ENCODE data around the gene PDE9A. TPM values are rescaled to one million over a fixed set of nuclear protein-coding genes. Genes with fewer than 3 reads are reported as not detected.
"Not testable (repeated sequence)": the region's sequence is repeated elsewhere in the genome, so short reads cannot be mapped to it uniquely, and the experiment has no call there.

PDE9A gene
- total RNA-seq: 1 to 10 TPM; 6.5 to 7.7 TPM

- H3K9me3 Mint-ChIP-seq: no peaks in the 10 kb centered on the region
- H3K27ac Mint-ChIP-seq: no peak within 1 kb of the TSS
- peak within 1 kb of the TSS; percentile 78 for H3K4me3 Mint-ChIP-seq
- peaks cover 4% of the 10 kb centered on the region for H3K27me3 Mint-ChIP-seq
- peaks cover 21% of the 10 kb centered on the region for H3K4me1 Mint-ChIP-seq
- H3K36me3 Mint-ChIP-seq: no peaks in the 10 kb centered on the region
- DNase-seq: peak; percentile 49
Measured at GRCh38 chr21:42653231-42654061, at the start of gene PDE9A. PDE9A (plus strand) TSS chr21:42653621; CDS start chr21:42653815, 194 bp downstream.

DNA sequence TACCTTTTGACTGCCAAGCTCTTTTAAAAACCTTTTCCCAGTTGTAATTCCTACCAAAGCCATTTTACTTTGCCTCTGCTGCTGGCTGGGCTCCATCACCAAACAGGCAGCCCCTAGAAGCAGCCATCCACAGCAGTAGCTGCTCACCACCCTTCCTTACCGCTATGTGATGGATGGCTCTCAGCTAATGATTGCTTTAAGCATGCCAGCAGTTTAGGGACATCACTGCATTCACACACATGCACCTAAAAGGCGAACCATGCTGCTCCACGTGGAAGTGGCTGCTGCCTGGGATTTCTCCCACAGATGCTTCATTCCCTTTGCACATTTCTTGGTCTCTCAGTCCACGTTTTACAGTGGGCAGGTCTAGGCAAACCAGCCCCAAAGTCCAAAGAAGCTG, 46.3 kb upstream of the PDE9A start:
- Mint-ChIP-seq H3K27me3 (no peaks in the 10 kb centered on the region), H3K36me3 (peaks cover 2% of the 10 kb centered on the region), H3K9me3 (peaks cover 20% of the 10 kb centered on the region), H3K4me3 (no peak overlapping the region), H3K27ac (no peak overlapping the region), H3K4me1 (peaks cover 4% of the 10 kb centered on the region)
- DNase-seq: no peak

GRCh38 chr21:42607525-42608102, 45.8 kb upstream of the PDE9A start:
- Mint-ChIP-seq H3K27ac (no peak overlapping the region), H3K27me3 (no peaks in the 10 kb centered on the region), H3K4me1 (peaks cover 4% of the 10 kb centered on the region), H3K36me3 (peaks cover 2% of the 10 kb centered on the region), H3K9me3 (peaks cover 23% of the 10 kb centered on the region), H3K4me3 (no peak overlapping the region)
- DNase-seq: no peak

DNA sequence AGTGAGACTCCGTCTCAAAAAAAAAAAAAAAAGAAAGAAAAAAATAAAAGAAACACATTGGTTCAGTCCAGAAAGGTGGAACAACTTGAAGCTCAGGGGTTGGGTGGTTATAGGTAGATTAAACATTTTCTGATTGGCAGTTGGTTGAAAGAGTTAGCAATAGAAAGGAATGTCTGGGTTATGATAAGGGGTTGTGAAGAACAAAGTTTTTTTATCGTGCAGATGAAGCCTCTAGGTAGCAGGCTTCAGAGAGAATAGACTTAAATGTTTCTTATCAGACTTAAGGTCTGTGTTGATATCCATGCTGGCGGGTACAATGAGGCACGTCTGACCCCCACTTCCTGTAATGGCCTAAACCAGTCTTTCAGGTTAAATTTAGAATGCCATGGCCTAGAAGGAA, 45.0 kb upstream of the PDE9A start:
- Mint-ChIP-seq H3K36me3 (peaks cover 3% of the 10 kb centered on the region), H3K9me3 (peaks cover 25% of the 10 kb centered on the region), H3K27me3 (no peaks in the 10 kb centered on the region), H3K4me1 (peaks cover 4% of the 10 kb centered on the region), H3K27ac (no peak overlapping the region), H3K4me3 (no peak overlapping the region)
- no peak for DNase-seq

DNA sequence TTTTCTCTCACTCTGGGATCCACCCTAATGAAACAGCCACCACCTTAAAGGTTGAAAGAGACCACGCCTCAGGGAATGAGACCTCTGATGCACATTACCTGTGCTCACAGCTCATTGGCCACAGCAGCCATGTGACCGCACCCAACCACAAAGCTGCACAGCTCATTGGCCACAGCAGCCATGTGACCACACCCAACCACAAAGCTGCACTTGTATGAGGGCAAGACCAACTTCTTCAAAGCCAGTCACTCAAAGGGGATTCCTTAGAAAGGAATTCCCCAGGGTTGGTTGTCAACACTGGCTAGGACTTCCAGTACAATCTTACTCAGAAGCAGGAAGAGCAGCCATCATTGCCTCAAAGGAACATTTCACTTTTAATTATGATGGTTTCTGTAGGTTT, 43.6 kb upstream of the PDE9A start:
- Mint-ChIP-seq H3K9me3 (peaks cover 20% of the 10 kb centered on the region), H3K36me3 (peaks cover 3% of the 10 kb centered on the region), H3K27me3 (no peaks in the 10 kb centered on the region), H3K4me1 (peaks cover 4% of the 10 kb centered on the region), H3K4me3 (peak overlapping the region; percentile 25), H3K27ac (peak overlapping the region; percentile 73)
- DNase-seq: peak; percentile 67

GRCh38 chr21:42611852-42612251, 41.6 kb upstream of the PDE9A start:
- peaks cover 11% of the 10 kb centered on the region for H3K9me3 Mint-ChIP-seq
- H3K4me3 Mint-ChIP-seq: no peak overlapping the region
- peaks cover 4% of the 10 kb centered on the region for H3K4me1 Mint-ChIP-seq
- H3K27ac Mint-ChIP-seq: no peak overlapping the region
- H3K27me3 Mint-ChIP-seq: no peaks in the 10 kb centered on the region
- H3K36me3 Mint-ChIP-seq: peaks cover 3% of the 10 kb centered on the region
- no peak for DNase-seq

- Mint-ChIP-seq H3K4me3 (no peak overlapping the region), H3K36me3 (peaks cover 3% of the 10 kb centered on the region), H3K9me3 (peaks cover 11% of the 10 kb centered on the region), H3K27me3 (no peaks in the 10 kb centered on the region), H3K27ac (no peak overlapping the region), H3K4me1 (peaks cover 4% of the 10 kb centered on the region)
- DNase-seq: no peak
Measured at GRCh38 chr21:42612390-42612789, 41.0 kb upstream of the PDE9A start.

- Mint-ChIP-seq H3K9me3 (peaks cover 11% of the 10 kb centered on the region), H3K27me3 (no peaks in the 10 kb centered on the region), H3K4me3 (no peak overlapping the region), H3K4me1 (peaks cover 4% of the 10 kb centered on the region), H3K27ac (no peak overlapping the region), H3K36me3 (peaks cover 3% of the 10 kb centered on the region)
- no peak for DNase-seq
Measured at GRCh38 chr21:42613756-42614155, 39.7 kb upstream of the PDE9A start.

- Mint-ChIP-seq H3K27me3 (no peaks in the 10 kb centered on the region), H3K4me3 (no peak overlapping the region), H3K4me1 (peaks cover 4% of the 10 kb centered on the region), H3K27ac (peak overlapping the region; percentile 42), H3K9me3 (peaks cover 8% of the 10 kb centered on the region), H3K36me3 (peaks cover 3% of the 10 kb centered on the region)
- DNase-seq: peak; percentile 64
Measured at GRCh38 chr21:42614396-42614795, 39.0 kb upstream of the PDE9A start.

DNA sequence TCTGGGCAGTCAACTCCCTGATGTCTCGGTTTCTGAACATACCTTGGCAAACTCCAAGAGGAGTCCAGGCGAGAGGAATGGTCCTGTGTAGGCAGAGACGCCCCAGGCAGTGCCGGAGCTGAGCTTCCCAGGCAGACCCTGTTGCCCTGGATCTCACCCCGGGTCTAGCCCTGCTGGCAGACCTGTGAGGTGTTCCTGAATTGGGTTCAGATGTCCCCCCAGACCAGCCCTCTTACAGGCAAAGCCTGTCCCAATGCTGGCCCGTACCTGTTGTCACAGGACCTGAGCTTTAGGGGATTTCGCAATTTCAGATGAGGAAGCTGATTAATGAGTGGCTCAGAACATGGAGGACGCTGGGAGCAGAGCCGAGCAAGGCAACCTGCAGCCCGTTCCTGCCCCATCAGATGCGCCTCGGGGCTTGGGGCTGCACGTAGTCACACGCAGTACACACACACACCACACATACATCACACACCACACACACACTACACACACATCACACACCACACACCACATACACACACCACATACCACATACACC, 38.5 kb upstream of the PDE9A start:
- Mint-ChIP-seq H3K9me3 (peaks cover 6% of the 10 kb centered on the region), H3K4me3 (no peak overlapping the region), H3K4me1 (peaks cover 3% of the 10 kb centered on the region), H3K36me3 (peaks cover 1% of the 10 kb centered on the region), H3K27ac (no peak overlapping the region), H3K27me3 (no peaks in the 10 kb centered on the region)
- DNase-seq: peak; percentile 67

GRCh38 chr21:42615377-42615776, 38.0 kb upstream of the PDE9A start:
- H3K27ac Mint-ChIP-seq, H3K4me1 Mint-ChIP-seq, H3K36me3 Mint-ChIP-seq, H3K9me3 Mint-ChIP-seq, DNase-seq, H3K27me3 Mint-ChIP-seq, H3K4me3 Mint-ChIP-seq: not testable (repeated sequence)

DNA sequence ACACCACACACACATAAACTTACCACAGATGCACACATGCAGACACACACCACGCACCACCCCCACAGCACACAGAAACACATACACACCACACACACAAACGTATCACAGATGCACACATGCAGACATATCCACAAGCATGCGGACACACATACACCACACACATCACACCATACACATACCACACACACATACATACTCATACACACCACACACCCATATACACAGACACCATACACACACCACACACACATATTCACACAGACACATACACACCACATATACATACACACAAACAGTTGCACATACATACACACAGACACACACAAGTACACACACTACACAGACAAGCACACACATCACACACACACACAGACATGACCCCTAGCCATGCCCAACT, 37.5 kb upstream of the PDE9A start:
- H3K4me3 Mint-ChIP-seq: no peak overlapping the region
- DNase-seq: no peak
- H3K27ac Mint-ChIP-seq: no peak overlapping the region
- H3K36me3 Mint-ChIP-seq: peaks cover 1% of the 10 kb centered on the region
- peaks cover 5% of the 10 kb centered on the region for H3K9me3 Mint-ChIP-seq
- no peaks in the 10 kb centered on the region for H3K4me1 Mint-ChIP-seq
- no peaks in the 10 kb centered on the region for H3K27me3 Mint-ChIP-seq

DNA sequence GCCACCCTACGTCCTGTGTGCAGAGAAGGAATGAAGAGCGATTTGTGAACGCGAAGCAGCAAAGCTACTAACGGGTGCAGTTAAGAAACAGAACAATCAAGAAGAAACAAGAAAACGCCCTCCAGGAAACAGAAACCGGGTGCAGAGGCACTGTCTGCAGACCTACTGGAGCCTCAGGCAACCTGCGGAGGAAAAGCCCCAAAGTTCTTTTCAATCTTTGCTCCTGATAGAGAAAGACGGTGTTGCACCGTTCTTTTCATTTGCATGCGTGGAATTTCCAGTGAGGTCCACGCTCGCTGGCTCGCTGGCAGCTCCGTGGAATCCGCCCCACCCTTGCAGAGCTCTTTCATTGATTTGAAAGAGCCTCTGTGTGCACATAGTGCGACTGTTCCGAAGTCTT, 37.0 kb upstream of the PDE9A start:
- Mint-ChIP-seq H3K9me3 (peaks cover 5% of the 10 kb centered on the region), H3K4me1 (no peaks in the 10 kb centered on the region), H3K36me3 (peaks cover 1% of the 10 kb centered on the region), H3K27me3 (no peaks in the 10 kb centered on the region), H3K27ac (no peak overlapping the region), H3K4me3 (no peak overlapping the region)
- DNase-seq: no peak

- Mint-ChIP-seq H3K36me3 (peaks cover 1% of the 10 kb centered on the region), H3K4me1 (no peaks in the 10 kb centered on the region), H3K9me3 (peaks cover 5% of the 10 kb centered on the region), H3K27me3 (no peaks in the 10 kb centered on the region), H3K27ac (no peak overlapping the region), H3K4me3 (no peak overlapping the region)
- DNase-seq: no peak
Measured at GRCh38 chr21:42616941-42617340, 36.5 kb upstream of the PDE9A start.

GRCh38 chr21:42617486-42617885, 35.9 kb upstream of the PDE9A start:
- Mint-ChIP-seq H3K4me1 (no peaks in the 10 kb centered on the region), H3K36me3 (peaks cover 1% of the 10 kb centered on the region), H3K27me3 (no peaks in the 10 kb centered on the region), H3K4me3 (no peak overlapping the region), H3K9me3 (peaks cover 2% of the 10 kb centered on the region), H3K27ac (no peak overlapping the region)
- DNase-seq: no peak

DNA sequence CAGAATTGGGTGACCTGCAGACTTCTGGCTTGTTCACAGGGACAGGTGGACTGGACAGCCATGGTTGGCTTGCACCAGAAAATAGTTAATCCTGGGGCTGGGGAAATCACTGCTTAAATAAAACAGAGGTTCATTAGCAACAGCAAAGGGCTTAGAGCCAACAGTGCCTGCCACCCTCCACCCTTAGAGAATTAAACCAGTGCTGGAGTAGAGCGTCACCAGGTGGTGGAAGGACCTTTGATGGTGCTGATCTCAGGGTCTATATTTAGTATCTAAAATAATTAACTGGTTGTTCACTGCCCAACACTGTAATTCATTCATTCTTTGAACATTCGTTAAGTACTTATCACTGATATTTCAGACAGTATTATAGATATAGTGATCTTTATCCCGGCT, 34.7 kb upstream of the PDE9A start:
- DNase-seq: no peak
- Mint-ChIP-seq H3K27ac (no peak overlapping the region), H3K36me3 (no peaks in the 10 kb centered on the region), H3K27me3 (no peaks in the 10 kb centered on the region), H3K9me3 (no peaks in the 10 kb centered on the region), H3K4me1 (no peaks in the 10 kb centered on the region), H3K4me3 (no peak overlapping the region)
